Caco-2 (cell line): Measurements from ENCODE around the gene CEP112. TPM values are rescaled to one million over a fixed set of nuclear protein-coding genes. Genes with fewer than 3 reads are reported as not detected.

Experiments
- BruUV-seq: library from RNA; stranded (reverse); fragments of 400-500 nt; replicated peaks from 2 replicates; lab custom pipeline; 2021; lab: Mats Ljungman, UMichigan
- CTCF ChIA-PET: fragments of 300-600 bp; sonication (Branson Sonifier 250); formaldehyde crosslinking; loops from one replicate; lab custom pipeline; 2022; ENCODE audit warnings: antibody characterized with exemption; lab: Charles Lee
- POLR2A ChIA-PET: fragments of 300-600 bp; sonication (Branson Sonifier 250); formaldehyde crosslinking; loops from one replicate; lab custom pipeline; 2022; ENCODE audit warnings: antibody characterized with exemption; lab: Charles Lee
- DNase-seq, 2 experiments: peaks; one replicate each; pipeline versions ENCODE4 v3.0.0 to v3.0.0-alpha.2; 2020 to 2022
- H3K27me3 ChIP-seq: replicated peaks from 2 replicates; pipeline ENCODE4 v1.6.0; 2011; ENCODE audit warnings: low read length; ENCODE audit not compliant: control insufficient read depth, insufficient read depth
- H3K36me3 ChIP-seq: 2 replicates; pipeline ENCODE4 v1.5.1; 2011; ENCODE audit warnings: low read length; ENCODE audit not compliant: control insufficient read depth, insufficient read depth
- H3K4me1 ChIP-seq: fragments of 250-450 bp; sonication (Bioruptor Pico); 2 replicates; pipeline ENCODE4 v1.5.1; 2020; ENCODE audit warnings: mild to moderate bottlenecking
- H3K4me3 ChIP-seq: 2 replicates; pipeline ENCODE4 v1.5.1; 2011; ENCODE audit warnings: low read depth, mild to moderate bottlenecking, control low read depth, low read length
- H3K9me3 ChIP-seq: fragments of 250-450 bp; sonication (Bioruptor Pico); 2 replicates; pipeline ENCODE4 v1.5.1; 2020; ENCODE audit warnings: mild to moderate bottlenecking, moderate library complexity
- H3K27ac Mint-ChIP-seq: one replicate; pipeline ENCODE4 v1.8.0; 2022; ENCODE audit warnings: mixed read lengths; ENCODE audit not compliant: unreplicated experiment
- H3K27me3 Mint-ChIP-seq: one replicate; pipeline ENCODE4 v1.8.0; 2022; ENCODE audit warnings: mixed read lengths; ENCODE audit not compliant: insufficient read depth, unreplicated experiment
- H3K36me3 Mint-ChIP-seq: one replicate; pipeline ENCODE4 v1.8.0; 2022; ENCODE audit warnings: mild to moderate bottlenecking, mixed read lengths; ENCODE audit not compliant: insufficient read depth, unreplicated experiment
- H3K4me1 Mint-ChIP-seq: one replicate; pipeline ENCODE4 v1.8.0; 2022; ENCODE audit warnings: low read depth, mixed read lengths; ENCODE audit not compliant: unreplicated experiment
- H3K4me3 Mint-ChIP-seq: one replicate; pipeline ENCODE4 v1.8.0; 2022; ENCODE audit warnings: mild to moderate bottlenecking, moderate library complexity, mixed read lengths; ENCODE audit not compliant: unreplicated experiment
- H3K9me3 Mint-ChIP-seq: one replicate; pipeline ENCODE4 v1.8.0; 2022; ENCODE audit warnings: mixed read lengths; ENCODE audit not compliant: unreplicated experiment
- CTCF ChIP-seq, 2 experiments: fragments of 200-600 bp in 1 of 2; IDR thresholded peaks; 1 replicate in 1 of 2; 2 replicates in 1 of 2; pipeline versions ENCODE4 v1.5.1 to v1.8.0; 2011 to 2022; ENCODE audit warnings: antibody characterized with exemption in 1 of 2, control low read depth in 1 of 2, inconsistent platforms in 1 of 2, low read depth in 1 of 2, low read length in 1 of 2, mild to moderate bottlenecking in 1 of 2, moderate library complexity in 1 of 2; ENCODE audit not compliant: insufficient read depth in 1 of 2, severe bottlenecking in 1 of 2, unreplicated experiment in 1 of 2
- intact Hi-C: fragments of 100-400 bp; cut with micrococcal nuclease; formaldehyde crosslinking; loops from one replicate; pipeline ENCODE4 v1.10.0; 2022; ENCODE audit not compliant: unreplicated experiment
- total RNA-seq: library from RNA; stranded (reverse); gene quantifications from 2 replicates; pipeline ENCODE4 v1.2.3, GENCODE V29; 2022

The CEP112 gene
- total RNA-seq, 1 experiment from 2014 or later, result 4.7 TPM

DNA sequence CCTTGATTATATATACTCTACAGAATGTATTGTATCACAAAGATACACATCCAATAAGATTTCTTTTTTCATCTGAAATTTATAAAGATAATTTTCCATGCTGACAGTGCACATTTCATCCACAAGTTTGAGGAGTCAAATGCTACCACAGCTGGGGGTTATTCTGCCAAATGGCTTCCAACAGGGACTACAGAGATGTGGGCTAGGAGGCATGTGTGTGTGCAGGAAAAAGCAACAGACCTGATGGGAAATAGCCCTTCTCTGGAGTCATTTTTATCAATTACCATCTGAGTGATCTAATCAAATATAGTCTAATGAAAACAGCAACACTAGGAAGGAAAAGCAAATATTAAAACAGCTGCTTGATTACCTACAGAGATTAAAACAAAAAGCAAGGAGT lies 290.5 kb downstream of the CEP112 start:
- no peak for TF ChIP-seq CTCF (IDR thresholded peaks at IDR 0.05; ENCODE audit: insufficient read depth in 1 of 2, low read depth in 1 of 2, low read length in 1 of 2, severe bottlenecking in 1 of 2, unreplicated experiment in 1 of 2)
- Mint-ChIP-seq H3K9me3 (no peaks in the 10 kb centered on the region), H3K4me1 (no peaks in the 10 kb centered on the region), H3K27me3 (no peaks in the 10 kb centered on the region), H3K4me3 (no peak overlapping the region), H3K36me3 (no peaks in the 10 kb centered on the region), H3K27ac (no peak overlapping the region)
- Histone ChIP-seq H3K27me3 (no peaks in the 10 kb centered on the region), H3K36me3 (no peaks in the 10 kb centered on the region), H3K4me3 (no peak overlapping the region), H3K9me3 (no peaks in the 10 kb centered on the region), H3K4me1 (no peaks in the 10 kb centered on the region)
- DNase-seq, result no peak
- CTCF ChIA-PET, result no interaction called here
- intact Hi-C loops, result no loop called here
- BruUV-seq, result no TSS peak
- POLR2A ChIA-PET, result no interaction called here

- no peak overlapping the region for H3K27ac Mint-ChIP-seq
- no TSS peak for BruUV-seq
- no peak for TF ChIP-seq CTCF (IDR thresholded peaks at IDR 0.05; ENCODE audit: insufficient read depth in 1 of 2, low read depth in 1 of 2, low read length in 1 of 2, severe bottlenecking in 1 of 2, unreplicated experiment in 1 of 2)
Measured at GRCh38 chr17:65900216-65900615, 291.7 kb downstream of the CEP112 start.

GRCh38 chr17:65898651-65899050 lies 293.3 kb downstream of the CEP112 start:
- no peaks in the 10 kb centered on the region for H3K4me1 ChIP-seq
- POLR2A ChIA-PET, result no interaction called here
- no peaks in the 10 kb centered on the region for H3K27me3 Mint-ChIP-seq

More at GRCh38 chr17:65900216-65900615, 291.7 kb downstream of the CEP112 start:
- H3K4me1 Mint-ChIP-seq, result no peaks in the 10 kb centered on the region
- no peak overlapping the region for H3K4me3 ChIP-seq
- H3K9me3 Mint-ChIP-seq, result no peaks in the 10 kb centered on the region
- H3K27me3 ChIP-seq, result no peaks in the 10 kb centered on the region
- no peak overlapping the region for H3K4me3 Mint-ChIP-seq
- no peaks in the 10 kb centered on the region for H3K36me3 Mint-ChIP-seq
- no peaks in the 10 kb centered on the region for H3K27me3 Mint-ChIP-seq
- intact Hi-C loops, result no loop called here
- H3K36me3 ChIP-seq, result no peaks in the 10 kb centered on the region
- POLR2A ChIA-PET, result no interaction called here
- H3K4me1 ChIP-seq, result no peaks in the 10 kb centered on the region
- no peak for DNase-seq
- CTCF ChIA-PET, result no interaction called here
- no peaks in the 10 kb centered on the region for H3K9me3 ChIP-seq

More at GRCh38 chr17:65898651-65899050, 293.3 kb downstream of the CEP112 start:
- Histone ChIP-seq H3K9me3 (no peaks in the 10 kb centered on the region), H3K4me3 (no peak overlapping the region), H3K27me3 (no peaks in the 10 kb centered on the region), H3K36me3 (no peaks in the 10 kb centered on the region)
- intact Hi-C loops, result no loop called here
- CTCF ChIA-PET, result no interaction called here
- Mint-ChIP-seq H3K4me3 (no peak overlapping the region), H3K9me3 (no peaks in the 10 kb centered on the region), H3K27ac (no peak overlapping the region), H3K4me1 (no peaks in the 10 kb centered on the region), H3K36me3 (no peaks in the 10 kb centered on the region)
- no peak for DNase-seq
- BruUV-seq, result no TSS peak
- no peak for TF ChIP-seq CTCF (IDR thresholded peaks at IDR 0.05; ENCODE audit: insufficient read depth in 1 of 2, low read depth in 1 of 2, low read length in 1 of 2, severe bottlenecking in 1 of 2, unreplicated experiment in 1 of 2)
